ENCODE data around the gene STAG2. TPM values are rescaled to one million over a fixed set of nuclear protein-coding genes. Genes with fewer than 3 reads are reported as not detected.

The STAG2 gene
- polyA plus RNA-seq, 1 donor (not counting 4 experiments of a cell fraction or from before 2014, with no cell fraction given) = 42.9 TPM

DNA sequence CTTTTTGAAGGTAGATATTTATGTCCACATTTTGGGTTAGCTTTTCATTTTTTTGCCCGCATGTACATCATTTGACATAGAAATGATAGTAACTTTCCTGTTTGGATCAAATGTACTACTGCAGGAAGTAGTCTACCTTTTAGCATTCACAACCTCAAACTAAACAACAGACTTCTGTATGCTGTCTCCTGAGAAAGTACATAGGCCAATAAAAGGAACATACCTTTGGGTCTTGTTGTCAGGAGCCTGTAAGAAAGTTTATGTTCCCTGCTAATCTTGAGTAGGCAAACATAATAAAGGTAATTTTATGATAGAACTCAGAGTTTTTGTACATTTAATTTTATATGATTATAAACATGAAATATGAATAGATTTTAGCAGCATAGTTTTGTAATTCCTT is 54.2 kb downstream of the STAG2 start:
- H3K4me3 ChIP-seq (ENCODE audit: control insufficient read depth in 2 of 3, extremely low read depth in 1 of 3, insufficient read depth in 2 of 3, low read depth in 1 of 3, low read length in 3 of 3) = no peak overlapping the region
- no peak overlapping the region for H3K9ac ChIP-seq (ENCODE audit: control insufficient read depth, extremely low read depth, insufficient read depth, low read length)
- no peaks in the 10 kb centered on the region for H3K4me1 ChIP-seq (ENCODE audit: control insufficient read depth, extremely low read depth, insufficient read depth, low read length)
- DNase-seq (ENCODE audit: low read depth, low spot score) (no peak), FAIRE-seq (no peak)
- no peaks in the 10 kb centered on the region for H3K9me3 ChIP-seq (ENCODE audit: control insufficient read depth, low read depth, low read length)
- no peak overlapping the region for H3K4me2 ChIP-seq (ENCODE audit: control insufficient read depth, extremely low read depth, insufficient read depth, low read depth, low read length)
- no peak overlapping the region for H2AFZ ChIP-seq (ENCODE audit: control insufficient read depth, low read length)
- no peaks in the 10 kb centered on the region for H3K36me3 ChIP-seq (ENCODE audit: control insufficient read depth in 2 of 2, extremely low read depth in 1 of 2, insufficient read depth in 2 of 2, low read length in 2 of 2)
- no peaks in the 10 kb centered on the region for H3K27me3 ChIP-seq (ENCODE audit: control insufficient read depth, extremely low read depth, insufficient read depth, low read length)
- H4K20me1 ChIP-seq (ENCODE audit: control insufficient read depth, extremely low read depth, insufficient read depth, low read length) = no peaks in the 10 kb centered on the region
- dilution Hi-C loops (cut with MboI; ENCODE audit: extremely low pct_ligation_motif_present, low sequenced_read_pairs) = no loop called here
- no peak overlapping the region for H3K27ac ChIP-seq (ENCODE audit: control insufficient read depth, insufficient read depth, low read length)
- H3K79me2 ChIP-seq (ENCODE audit: control insufficient read depth, insufficient read depth, low read length) = peaks cover 65% of the 10 kb centered on the region
- TF ChIP-seq, protein P1, sequence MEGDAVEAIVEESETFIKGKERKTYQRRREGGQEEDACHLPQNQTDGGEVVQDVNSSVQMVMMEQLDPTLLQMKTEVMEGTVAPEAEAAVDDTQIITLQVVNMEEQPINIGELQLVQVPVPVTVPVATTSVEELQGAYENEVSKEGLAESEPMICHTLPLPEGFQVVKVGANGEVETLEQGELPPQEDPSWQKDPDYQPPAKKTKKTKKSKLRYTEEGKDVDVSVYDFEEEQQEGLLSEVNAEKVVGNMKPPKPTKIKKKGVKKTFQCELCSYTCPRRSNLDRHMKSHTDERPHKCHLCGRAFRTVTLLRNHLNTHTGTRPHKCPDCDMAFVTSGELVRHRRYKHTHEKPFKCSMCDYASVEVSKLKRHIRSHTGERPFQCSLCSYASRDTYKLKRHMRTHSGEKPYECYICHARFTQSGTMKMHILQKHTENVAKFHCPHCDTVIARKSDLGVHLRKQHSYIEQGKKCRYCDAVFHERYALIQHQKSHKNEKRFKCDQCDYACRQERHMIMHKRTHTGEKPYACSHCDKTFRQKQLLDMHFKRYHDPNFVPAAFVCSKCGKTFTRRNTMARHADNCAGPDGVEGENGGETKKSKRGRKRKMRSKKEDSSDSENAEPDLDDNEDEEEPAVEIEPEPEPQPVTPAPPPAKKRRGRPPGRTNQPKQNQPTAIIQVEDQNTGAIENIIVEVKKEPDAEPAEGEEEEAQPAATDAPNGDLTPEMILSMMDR (optimal IDR thresholded peaks at IDR 0.05 in 1 of 3, IDR thresholded peaks at IDR 0.05 in 1 of 3, conservative IDR thresholded peaks at IDR 0.05 in 1 of 3; ENCODE audit: extremely low read depth in 1 of 3, insufficient read depth in 2 of 3, low read length in 3 of 3) = no peak
- H3K9me1 ChIP-seq (ENCODE audit: control insufficient read depth, extremely low read depth, insufficient read depth, low read length) = no peaks in the 10 kb centered on the region

DNA sequence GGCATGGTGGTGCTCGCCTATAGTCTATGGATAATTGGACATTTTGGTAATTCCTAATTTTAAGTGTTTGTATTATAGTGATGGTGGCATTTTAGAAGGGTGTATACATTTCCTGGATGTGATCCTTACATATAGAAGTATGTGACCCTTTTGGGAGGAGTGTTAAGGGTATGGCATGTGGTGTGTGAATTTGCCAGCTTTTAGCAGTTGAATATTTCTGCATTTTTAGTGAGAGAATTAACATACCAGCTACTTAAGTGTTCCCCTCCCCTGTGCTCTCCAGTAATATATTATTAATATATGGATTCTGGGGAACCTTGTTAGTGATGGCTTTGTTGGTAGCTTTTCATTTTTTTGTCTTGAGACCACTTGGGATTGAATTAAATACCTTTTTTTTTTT is 55.3 kb downstream of the STAG2 start:
- no peaks in the 10 kb centered on the region for H4K20me1 ChIP-seq (ENCODE audit: control insufficient read depth, extremely low read depth, insufficient read depth, low read length)
- TF ChIP-seq, protein P1 (optimal IDR thresholded peaks at IDR 0.05 in 1 of 3, IDR thresholded peaks at IDR 0.05 in 1 of 3, conservative IDR thresholded peaks at IDR 0.05 in 1 of 3; ENCODE audit: extremely low read depth in 1 of 3, insufficient read depth in 2 of 3, low read length in 3 of 3) = no peak
- TF ChIP-seq EZH2 (IDR thresholded peaks at IDR 0.05; ENCODE audit: low read length) = no peak
- H3K36me3 ChIP-seq (ENCODE audit: control insufficient read depth in 2 of 2, extremely low read depth in 1 of 2, insufficient read depth in 2 of 2, low read length in 2 of 2) = no peaks in the 10 kb centered on the region
- H3K27me3 ChIP-seq (ENCODE audit: control insufficient read depth, extremely low read depth, insufficient read depth, low read length) = no peaks in the 10 kb centered on the region
- no peak overlapping the region for H3K9ac ChIP-seq (ENCODE audit: control insufficient read depth, extremely low read depth, insufficient read depth, low read length)
- DNase-seq (ENCODE audit: low read depth, low spot score) (no peak), FAIRE-seq (no peak)
- H3K4me2 ChIP-seq (ENCODE audit: control insufficient read depth, extremely low read depth, insufficient read depth, low read depth, low read length) = no peak overlapping the region
- H3K9me1 ChIP-seq (ENCODE audit: control insufficient read depth, extremely low read depth, insufficient read depth, low read length) = no peaks in the 10 kb centered on the region
- H3K4me3 ChIP-seq (ENCODE audit: control insufficient read depth in 2 of 3, extremely low read depth in 1 of 3, insufficient read depth in 2 of 3, low read depth in 1 of 3, low read length in 3 of 3) = no peak overlapping the region
- H3K27ac ChIP-seq (ENCODE audit: control insufficient read depth, insufficient read depth, low read length) = no peak overlapping the region
- dilution Hi-C loops (cut with MboI; ENCODE audit: extremely low pct_ligation_motif_present, low sequenced_read_pairs) = no loop called here
- H3K79me2 ChIP-seq (ENCODE audit: control insufficient read depth, insufficient read depth, low read length) = peaks cover 58% of the 10 kb centered on the region
- H3K9me3 ChIP-seq (ENCODE audit: control insufficient read depth, low read depth, low read length) = no peaks in the 10 kb centered on the region
- H3K4me1 ChIP-seq (ENCODE audit: control insufficient read depth, extremely low read depth, insufficient read depth, low read length) = no peaks in the 10 kb centered on the region
- no peak overlapping the region for H2AFZ ChIP-seq (ENCODE audit: control insufficient read depth, low read length)

Data from keratinocyte (primary cell).